H7 (cell line): ENCODE data around the gene MAGEA11. TPM values are rescaled to one million over a fixed set of nuclear protein-coding genes. Genes with fewer than 3 reads are reported as not detected.
"Not testable (repeated sequence)": the region's sequence is repeated elsewhere in the genome, so short reads cannot be mapped to it uniquely, and the experiment has no call there.

ENCODE experiments used
- DNase-seq: peaks from one replicate; pipeline ENCODE4 v3.0.0; 2012
- H3K27me3 ChIP-seq: 2 replicates; pipeline ENCODE4 v1.6.0; 2011; ENCODE audit warnings: mild to moderate bottlenecking, low read length; ENCODE audit not compliant: control insufficient read depth, insufficient read depth
- H3K36me3 ChIP-seq: replicated peaks from 2 replicates; pipeline ENCODE4 v1.5.1; 2011; ENCODE audit warnings: low read length; ENCODE audit not compliant: control insufficient read depth, insufficient read depth
- H3K4me3 ChIP-seq: 2 replicates; pipeline ENCODE4 v1.5.1; 2011; ENCODE audit warnings: low read depth, mild to moderate bottlenecking, control low read depth, low read length, moderate library complexity; ENCODE audit not compliant: insufficient read depth
- total RNA-seq: library from RNA; depleted of rRNA; stranded (reverse); fragments of >200 nt; shearing (Covaris generic); gene quantifications from 2 replicates; pipeline ENCODE4 v1.2.3, GENCODE V29; 2014

The MAGEA11 gene
- total RNA-seq, 1 experiment from 2014 or later: 0.62 TPM

- DNase-seq: no peak
- no peaks in the 10 kb centered on the region for H3K36me3 ChIP-seq
- H3K27me3 ChIP-seq: no peaks in the 10 kb centered on the region; the same call in 1 of the 2 replicates
- no peak overlapping the region for H3K4me3 ChIP-seq
These were observed 7.2 kb upstream of the MAGEA11 start for GRCh38 chrX:149704664-149705063.

GRCh38 chrX:149707147-149707901, 4.5 kb upstream of the MAGEA11 start:
- no peak overlapping the region for H3K4me3 ChIP-seq
- H3K36me3 ChIP-seq: no peaks in the 10 kb centered on the region
- no peaks in the 10 kb centered on the region; the same call in 1 of the 2 replicates for H3K27me3 ChIP-seq
- no peak for DNase-seq

- no peak overlapping the region for H3K4me3 ChIP-seq
- no peaks in the 10 kb centered on the region for H3K36me3 ChIP-seq
- DNase-seq: no peak
- peaks cover 10% of the 10 kb centered on the region for H3K27me3 ChIP-seq
These were observed 971 bp downstream of the MAGEA11 start for GRCh38 chrX:149712831-149713230.

GRCh38 chrX:149713279-149714050, 1.6 kb downstream of the MAGEA11 start:
- H3K4me3 ChIP-seq: no peak overlapping the region
- H3K27me3 ChIP-seq: peaks cover 15% of the 10 kb centered on the region
- DNase-seq: no peak
- H3K36me3 ChIP-seq: no peaks in the 10 kb centered on the region

GRCh38 chrX:149715468-149715867, 3.6 kb downstream of the MAGEA11 start:
- H3K27me3 ChIP-seq: peaks cover 27% of the 10 kb centered on the region
- DNase-seq: no peak
- no peak overlapping the region for H3K4me3 ChIP-seq
- H3K36me3 ChIP-seq: no peaks in the 10 kb centered on the region

- Histone ChIP-seq H3K4me3 (no peak overlapping the region), H3K27me3 (peaks cover 38% of the 10 kb centered on the region), H3K36me3 (no peaks in the 10 kb centered on the region)
- DNase-seq: no peak
These were observed 4.8 kb downstream of the MAGEA11 start for GRCh38 chrX:149716632-149717031.

GRCh38 chrX:149717803-149718202, 5.9 kb downstream of the MAGEA11 start:
- no peak for DNase-seq
- Histone ChIP-seq H3K4me3 (no peak overlapping the region), H3K36me3 (no peaks in the 10 kb centered on the region), H3K27me3 (peaks cover 40% of the 10 kb centered on the region)

GRCh38 chrX:149718757-149719156, 6.9 kb downstream of the MAGEA11 start:
- DNase-seq: no peak
- H3K36me3 ChIP-seq: no peaks in the 10 kb centered on the region
- peaks cover 39% of the 10 kb centered on the region for H3K27me3 ChIP-seq
- no peak overlapping the region for H3K4me3 ChIP-seq

GRCh38 chrX:149720021-149720689, 8.3 kb downstream of the MAGEA11 start:
- Histone ChIP-seq H3K27me3 (peaks cover 36% of the 10 kb centered on the region), H3K36me3 (no peaks in the 10 kb centered on the region), H3K4me3 (no peak overlapping the region)
- no peak for DNase-seq

- H3K36me3 ChIP-seq, H3K4me3 ChIP-seq, DNase-seq: not testable (repeated sequence)
- peaks cover 36% of the 10 kb centered on the region for H3K27me3 ChIP-seq
These were observed 9.4 kb downstream of the MAGEA11 start for GRCh38 chrX:149721241-149721640.

- no peak for DNase-seq
- Histone ChIP-seq H3K4me3 (no peak overlapping the region), H3K27me3 (peaks cover 34% of the 10 kb centered on the region), H3K36me3 (no peaks in the 10 kb centered on the region)
These were observed 9.9 kb downstream of the MAGEA11 start for GRCh38 chrX:149721778-149722177.

GRCh38 chrX:149723583-149724118, 11.8 kb downstream of the MAGEA11 start:
- not testable (repeated sequence) for H3K4me3 ChIP-seq, H3K36me3 ChIP-seq, DNase-seq
- peaks cover 23% of the 10 kb centered on the region for H3K27me3 ChIP-seq

- not testable (repeated sequence) for DNase-seq, H3K27me3 ChIP-seq, H3K36me3 ChIP-seq, H3K4me3 ChIP-seq
These were observed 15.4 kb downstream of the MAGEA11 start for GRCh38 chrX:149727308-149727707.

- DNase-seq, H3K27me3 ChIP-seq, H3K4me3 ChIP-seq, H3K36me3 ChIP-seq: not testable (repeated sequence)
These were observed 30.4 kb downstream of the MAGEA11 start for GRCh38 chrX:149742269-149742668.
